DOHH2 (cell line): ENCODE measurements around the gene PPIL1.

Experiments
- CTCF ChIP-seq: fragments of 200-600 bp; sonication (generic); IDR thresholded peaks from one replicate; pipeline ENCODE4 v1.5.1; 2014; ENCODE audit warnings: antibody characterized with exemption, mild to moderate bottlenecking, low read depth, low read length; ENCODE audit not compliant: poor library complexity, severe bottlenecking
- EZH2phosphoT487 ChIP-seq: fragments of 200-600 bp; sonication (generic); IDR thresholded peaks from 2 replicates; pipeline ENCODE4 v1.6.1; 2017; ENCODE audit warnings: borderline replicate concordance, mild to moderate bottlenecking, antibody characterized with exemption, low read length, moderate library complexity, mixed read lengths

- TF ChIP-seq CTCF (no peak), EZH2phosphoT487 (no peak)
These were observed 36.9 kb downstream of the PPIL1 start for GRCh38 chr6:36837686-36838085.
